Nephron progenitor cell (in vitro differentiated cells): Measurements from ENCODE around the gene MYL6.

ENCODE experiments used
- DNase-seq: peaks from one replicate; pipeline ENCODE4 v3.0.0; 2021
- H3K27ac Mint-ChIP-seq: 2 replicates; pipeline ENCODE4 v1.8.0; 2021; ENCODE audit warnings: mild to moderate bottlenecking, moderate library complexity, mixed read lengths
- H3K27me3 Mint-ChIP-seq: 2 replicates; pipeline ENCODE4 v1.8.0; 2021; ENCODE audit warnings: mild to moderate bottlenecking, low read depth, mixed read lengths; ENCODE audit not compliant: poor library complexity
- H3K36me3 Mint-ChIP-seq: 2 replicates; pipeline ENCODE4 v1.8.0; 2021; ENCODE audit warnings: low read depth, mixed read lengths
- H3K4me1 Mint-ChIP-seq: 2 replicates; pipeline ENCODE4 v1.8.0; 2021; ENCODE audit warnings: mixed read lengths
- H3K4me3 Mint-ChIP-seq: 2 replicates; pipeline ENCODE4 v1.8.0; 2021; ENCODE audit warnings: mild to moderate bottlenecking, moderate library complexity, mixed read lengths
- H3K9me3 Mint-ChIP-seq: 2 replicates; pipeline ENCODE4 v1.8.0; 2021; ENCODE audit warnings: mild to moderate bottlenecking, moderate library complexity, mixed read lengths
- CTCF ChIP-seq: fragments of 200-600 bp; sonication (generic); IDR thresholded peaks from 2 replicates; pipeline ENCODE4 v1.5.0; 2021; ENCODE audit warnings: antibody characterized with exemption

The MYL6 gene

GRCh38 chr12:56117778-56118687 is 40.1 kb upstream of the MYL6 start, which contains the start of gene ZC3H10:
TSS of gene ZC3H10 (plus strand) at chr12:56118266. CDS start at chr12:56120563, 2,297 bp downstream.
- Mint-ChIP-seq H3K27ac (peak within 1 kb of the TSS; percentile 100), H3K27me3 (peaks cover 7% of the 10 kb centered on the region), H3K9me3 (no peaks in the 10 kb centered on the region), H3K4me3 (peak within 1 kb of the TSS; percentile 98), H3K36me3 (peaks cover 41% of the 10 kb centered on the region), H3K4me1 (peaks cover 55% of the 10 kb centered on the region)
- TF ChIP-seq CTCF, result peak; percentile 20
- DNase-seq, result peak; percentile 94

GRCh38 chr12:56118688-56119357 is 39.3 kb upstream of the MYL6 start:
- no peak for DNase-seq
- peak overlapping the region; percentile 92 for H3K27ac Mint-ChIP-seq
- H3K9me3 Mint-ChIP-seq, result no peaks in the 10 kb centered on the region
- TF ChIP-seq CTCF, result no peak
- peaks cover 33% of the 10 kb centered on the region for H3K36me3 Mint-ChIP-seq
- peaks cover 7% of the 10 kb centered on the region for H3K27me3 Mint-ChIP-seq
- peaks cover 55% of the 10 kb centered on the region for H3K4me1 Mint-ChIP-seq
- peak overlapping the region; percentile 98 for H3K4me3 Mint-ChIP-seq

GRCh38 chr12:56119361-56119796 is 38.8 kb upstream of the MYL6 start:
- H3K9me3 Mint-ChIP-seq, result no peaks in the 10 kb centered on the region

GRCh38 chr12:56120158-56120846 is 37.9 kb upstream of the MYL6 start:
- no peak for TF ChIP-seq CTCF
- Mint-ChIP-seq H3K27me3 (peaks cover 7% of the 10 kb centered on the region), H3K36me3 (peaks cover 26% of the 10 kb centered on the region), H3K4me3 (peak overlapping the region; percentile 98), H3K9me3 (no peaks in the 10 kb centered on the region), H3K27ac (peak overlapping the region; percentile 83), H3K4me1 (peaks cover 55% of the 10 kb centered on the region)
- DNase-seq, result no peak

More at GRCh38 chr12:56119361-56119796, 38.8 kb upstream of the MYL6 start:
- Mint-ChIP-seq H3K4me1 (peaks cover 55% of the 10 kb centered on the region), H3K4me3 (peak overlapping the region; percentile 98), H3K27me3 (peaks cover 7% of the 10 kb centered on the region), H3K36me3 (peaks cover 28% of the 10 kb centered on the region), H3K27ac (peak overlapping the region; percentile 92)
- TF ChIP-seq CTCF, result peak; percentile 64
- DNase-seq, result peak; percentile 74

GRCh38 chr12:56121204-56121870 is 36.8 kb upstream of the MYL6 start:
- TF ChIP-seq CTCF, result no peak
- Mint-ChIP-seq H3K4me3 (no peak overlapping the region), H3K4me1 (peaks cover 60% of the 10 kb centered on the region), H3K9me3 (no peaks in the 10 kb centered on the region), H3K27ac (no peak overlapping the region), H3K36me3 (peaks cover 26% of the 10 kb centered on the region), H3K27me3 (peaks cover 7% of the 10 kb centered on the region)
- DNase-seq, result no peak
